Measurements from ENCODE around the gene KLK12. TPM values are rescaled to one million over a fixed set of nuclear protein-coding genes. Genes with fewer than 3 reads are reported as not detected.

KLK12 gene
- total RNA-seq, 2 donors from 2014 or later, result not detected

- DNase-seq (no peak), ATAC-seq (no peak)
- Histone ChIP-seq H3K9me3 (no peaks in the 10 kb centered on the region), H3K27me3 (no peaks in the 10 kb centered on the region), H3K4me3 (no peak overlapping the region), H3K36me3 (replicated peaks in 1 of 2; ENCODE audit: insufficient read depth in 1 of 2, low read depth in 2 of 2) (no peaks in the 10 kb centered on the region), H3K4me1 (peaks cover 17% of the 10 kb centered on the region), H3K27ac (no peak overlapping the region)
- 66 to 91% methylated on average over 4 of the region's 4 CpGs for WGBS, 2 donors
- TF ChIP-seq CTCF (IDR thresholded peaks at IDR 0.05), result no peak
- TF ChIP-seq POLR2A (IDR thresholded peaks at IDR 0.05), result no peak
- intact Hi-C loops (cut with DNase I), result no loop called here
Observed at GRCh38 chr19:51060336-51060735, 25.5 kb upstream of the KLK12 start.

- no peak for TF ChIP-seq POLR2A (IDR thresholded peaks at IDR 0.05)
- no peak for TF ChIP-seq CTCF (IDR thresholded peaks at IDR 0.05)
- intact Hi-C loops (cut with DNase I), result no loop called here
- DNase-seq (no peak), ATAC-seq (no peak)
- Histone ChIP-seq H3K36me3 (replicated peaks in 1 of 2; ENCODE audit: insufficient read depth in 1 of 2, low read depth in 2 of 2) (no peaks in the 10 kb centered on the region), H3K27ac (no peak overlapping the region), H3K4me3 (no peak overlapping the region), H3K27me3 (no peaks in the 10 kb centered on the region), H3K4me1 (peaks cover 12% of the 10 kb centered on the region), H3K9me3 (no peaks in the 10 kb centered on the region)
- WGBS, 2 donors, result 81 to 84% methylated on average over 7 of the region's 7 CpGs
Observed at GRCh38 chr19:51059715-51060114, 24.9 kb upstream of the KLK12 start.

- TF ChIP-seq CTCF (IDR thresholded peaks at IDR 0.05) (no peak), POLR2A (IDR thresholded peaks at IDR 0.05) (no peak)
- no peaks in the 10 kb centered on the region for H3K4me1 ChIP-seq
- ATAC-seq (no peak), DNase-seq (no peak)
- no peak overlapping the region for H3K27ac ChIP-seq
- H3K9me3 ChIP-seq, result no peaks in the 10 kb centered on the region
- H3K4me3 ChIP-seq, result no peak overlapping the region
- H3K27me3 ChIP-seq, result no peaks in the 10 kb centered on the region
- no peaks in the 10 kb centered on the region for H3K36me3 ChIP-seq (replicated peaks in 1 of 2; ENCODE audit: insufficient read depth in 1 of 2, low read depth in 2 of 2)
- intact Hi-C loops (cut with DNase I), result no loop called here
Observed at GRCh38 chr19:51055866-51056265, 21.1 kb upstream of the KLK12 start.

- intact Hi-C loops (cut with DNase I), result no loop called here
- WGBS, 2 donors, result 3 to 4% methylated on average over 4 of the region's 4 CpGs
- H3K36me3 ChIP-seq (replicated peaks in 1 of 2; ENCODE audit: insufficient read depth in 1 of 2, low read depth in 2 of 2), result no peaks in the 10 kb centered on the region
- no peak overlapping the region for H3K4me3 ChIP-seq
- H3K4me1 ChIP-seq, result peaks cover 6% of the 10 kb centered on the region
- H3K9me3 ChIP-seq, result no peaks in the 10 kb centered on the region
- H3K27me3 ChIP-seq, result no peaks in the 10 kb centered on the region
- H3K27ac ChIP-seq, result peak overlapping the region in 3 of 4 donors; percentile 24 to 71 (median 36)
- ATAC-seq (peak; percentile 91), DNase-seq (peak; percentile 59 to 82 (median 74))
- TF ChIP-seq CTCF (IDR thresholded peaks at IDR 0.05), result no peak
- TF ChIP-seq POLR2A (IDR thresholded peaks at IDR 0.05), result no peak
Observed at GRCh38 chr19:51047031-51047335, 12.2 kb upstream of the KLK12 start.

GRCh38 chr19:51044327-51044726 is 9.5 kb upstream of the KLK12 start:
- ATAC-seq, result no peak
- Histone ChIP-seq H3K27me3 (no peaks in the 10 kb centered on the region), H3K27ac (no peak overlapping the region), H3K4me1 (peaks cover 6% of the 10 kb centered on the region), H3K36me3 (replicated peaks in 1 of 2; ENCODE audit: insufficient read depth in 1 of 2, low read depth in 2 of 2) (no peaks in the 10 kb centered on the region), H3K9me3 (no peaks in the 10 kb centered on the region), H3K4me3 (no peak overlapping the region)
- 69 to 73% methylated on average over 11 of the region's 11 CpGs for whole genome bisulfite sequencing, 2 donors
- intact Hi-C loops (cut with DNase I), result no loop called here
- no peak for TF ChIP-seq POLR2A (IDR thresholded peaks at IDR 0.05)
- no peak for TF ChIP-seq CTCF (IDR thresholded peaks at IDR 0.05)
- DNase-seq, result peak in 2 of 4 donors; percentile 19 to 59

All from body of pancreas (tissue), 4 donors.